SK-N-SH (cell line): ENCODE measurements around the gene GSDMA. TPM values are rescaled to one million over a fixed set of nuclear protein-coding genes. Genes with fewer than 3 reads are reported as not detected.

Source experiments
- CTCF ChIA-PET: fragments of 300-600, 350-600 bp; formaldehyde crosslinking; extraction: SDS; loops from one replicate; lab custom pipeline; 2021; lab: Yijun Ruan, JAX
- POLR2A ChIA-PET: fragments of 350-600 bp; sonication (Branson Sonifier 250); formaldehyde crosslinking; extraction: SDS; loops from one replicate; lab custom pipeline; 2020; ENCODE audit warnings: antibody characterized with exemption, inconsistent platforms; lab: Yijun Ruan, JAX
- DNase-seq: peaks from one replicate; pipeline ENCODE4 v3.0.0; 2012
- H2AFZ ChIP-seq: fragments of 200-600 bp; sonication (generic); 2 replicates; pipeline ENCODE4 v1.8.1; 2016; ENCODE audit warnings: antibody characterized with exemption, mild to moderate bottlenecking, low read depth
- H3F3A ChIP-seq: fragments of 200-600 bp; sonication (generic); replicated peaks from 2 replicates; pipeline ENCODE3; 2016; ENCODE audit warnings: antibody characterized with exemption, mild to moderate bottlenecking; ENCODE audit not compliant: insufficient read depth
- H3K27ac ChIP-seq, 2 experiments: fragments of 200-500 bp in 1 of 2; fragments of 200-600 bp in 1 of 2; sonication (Bioruptor generic) in 1 of 2; sonication (generic), shearing (Covaris generic) in 1 of 2; 2 replicates each; pipeline versions ENCODE4 v1.5.1 to v1.6.1; 2014 to 2016; ENCODE audit warnings: low read depth in 2 of 2, inconsistent platforms in 1 of 2, low read length in 1 of 2, mild to moderate bottlenecking in 1 of 2, mixed read lengths in 1 of 2
- H3K27me3 ChIP-seq: fragments of 200-600 bp; sonication (generic), shearing (Covaris generic); 2 replicates; pipeline ENCODE4 v1.6.1; 2016; ENCODE audit warnings: mixed run types; ENCODE audit not compliant: insufficient read depth
- H3K36me3 ChIP-seq, 2 experiments: fragments of 200-500 bp in 1 of 2; fragments of 200-600 bp in 1 of 2; sonication (Bioruptor generic) in 1 of 2; sonication (generic) in 1 of 2; replicated peaks in 1 of 2; 2 replicates each; pipeline versions ENCODE3 to v1.5.1; 2014 to 2016; ENCODE audit warnings: low read length in 1 of 2, mild to moderate bottlenecking in 1 of 2; ENCODE audit not compliant: insufficient read depth in 2 of 2, control insufficient read depth in 1 of 2
- H3K4me1 ChIP-seq, 2 experiments: fragments of 200-500 bp in 1 of 2; fragments of 200-600 bp in 1 of 2; sonication (Bioruptor generic) in 1 of 2; sonication (generic), shearing (Covaris generic) in 1 of 2; 2 replicates each; pipeline versions ENCODE4 v1.5.1 to v1.6.1; 2014 to 2016; ENCODE audit warnings: low read depth in 1 of 2, low read length in 1 of 2, mixed run types in 1 of 2; ENCODE audit not compliant: insufficient read depth in 2 of 2, control insufficient read depth in 1 of 2
- H3K4me2 ChIP-seq: fragments of 200-600 bp; sonication (generic), shearing (Covaris generic); 2 replicates; pipeline ENCODE4 v1.6.1; 2017; ENCODE audit warnings: mixed run types
- H3K4me3 ChIP-seq, 2 experiments: fragments of 200-500 bp in 1 of 2; fragments of 200-600 bp in 1 of 2; sonication (Bioruptor generic) in 1 of 2; sonication (generic), shearing (Covaris generic) in 1 of 2; 2 replicates each; pipeline versions ENCODE4 v1.5.1 to v1.8.1; 2014 to 2016; ENCODE audit warnings: low read depth in 2 of 2, inconsistent platforms in 1 of 2, low read length in 1 of 2, mild to moderate bottlenecking in 1 of 2, mixed read lengths in 1 of 2, moderate library complexity in 1 of 2
- H3K79me2 ChIP-seq: fragments of 200-600 bp; sonication (generic); 2 replicates; pipeline ENCODE4 v1.8.1; 2017; ENCODE audit warnings: mild to moderate bottlenecking; ENCODE audit not compliant: insufficient read depth
- H3K9ac ChIP-seq: fragments of 200-600 bp; sonication (generic); 2 replicates; pipeline ENCODE4 v1.6.1; 2017; ENCODE audit warnings: mixed run types
- H3K9me2 ChIP-seq: fragments of 200-600 bp; sonication (generic); 2 replicates; pipeline ENCODE4 v1.6.1; 2017; ENCODE audit warnings: mixed run types
- H3K9me3 ChIP-seq: fragments of 200-600 bp; sonication (generic); 2 replicates; pipeline ENCODE4 v1.6.1; 2017; ENCODE audit warnings: mixed run types, mild to moderate bottlenecking, moderate library complexity
- H4K20me1 ChIP-seq: fragments of 200-600 bp; sonication (generic); 2 replicates; pipeline ENCODE4 v1.6.1; 2017; ENCODE audit warnings: mild to moderate bottlenecking, mixed run types; ENCODE audit not compliant: insufficient read depth
- CHD2 ChIP-seq: fragments of 150-350 bp; IDR thresholded peaks from 2 replicates; pipeline ENCODE4 v1.6.1; 2018; ENCODE audit warnings: low read length; ENCODE audit not compliant: partially characterized antibody
- CTCF ChIP-seq: fragments of 200-600 bp; sonication (generic); IDR thresholded peaks from 2 replicates; pipeline ENCODE4 v1.6.1; 2017; ENCODE audit warnings: antibody characterized with exemption, mild to moderate bottlenecking, moderate library complexity
- ELF1 ChIP-seq: IDR thresholded peaks from 2 replicates; pipeline ENCODE4 v1.4.0; 2012
- FOXJ3 ChIP-seq: sonication (generic); formaldehyde crosslinking; IDR thresholded peaks from 2 replicates; pipeline ENCODE4 v1.5.1; 2020; ENCODE audit warnings: mild to moderate bottlenecking, missing genetic modification reagents
- GABPA ChIP-seq: IDR thresholded peaks from 2 replicates; pipeline ENCODE4 v1.4.0; 2012; ENCODE audit warnings: low read depth, mild to moderate bottlenecking
- GATA2 ChIP-seq: sonication (generic); formaldehyde crosslinking; IDR thresholded peaks from 2 replicates; pipeline ENCODE4 v1.5.0; 2020; ENCODE audit warnings: mild to moderate bottlenecking, missing genetic modification reagents
- JUND ChIP-seq: IDR thresholded peaks from 2 replicates; pipeline ENCODE4 v1.4.0; 2012
- MXI1 ChIP-seq: IDR thresholded peaks from 2 replicates; pipeline ENCODE4 v1.6.1; 2012; ENCODE audit warnings: mild to moderate bottlenecking, low read depth, low read length, improper control_type of control experiment
- NFIC ChIP-seq: IDR thresholded peaks from 2 replicates; pipeline ENCODE4 v1.4.0; 2012; ENCODE audit warnings: borderline replicate concordance
- RAD21 ChIP-seq: IDR thresholded peaks from 2 replicates; pipeline ENCODE4 v1.6.1; 2012; ENCODE audit warnings: mild to moderate bottlenecking, low read length
- SIN3A ChIP-seq: IDR thresholded peaks from 2 replicates; pipeline ENCODE4 v1.6.1; 2012; ENCODE audit warnings: low read depth, mild to moderate bottlenecking, low read length, moderate library complexity, borderline replicate concordance
- TAF1 ChIP-seq: IDR thresholded peaks from 2 replicates; pipeline ENCODE4 v1.6.1; 2012; ENCODE audit warnings: low read depth, mild to moderate bottlenecking, low read length, moderate library complexity, borderline replicate concordance
- YY1 ChIP-seq: IDR thresholded peaks from 2 replicates; pipeline ENCODE4 v1.4.0; 2012; ENCODE audit warnings: low read depth, mild to moderate bottlenecking
- ZBTB33 ChIP-seq: IDR thresholded peaks from 2 replicates; pipeline ENCODE4 v1.4.0; 2012; ENCODE audit warnings: low read depth, borderline replicate concordance
- WGBS: methylation state at CpG from one replicate; pipeline ENCODE4 v1.1.6; 2017; ENCODE audit warnings: low lambda C conversion rate; 5-methylcytosine and 5-hydroxymethylcytosine counted together
- polyA plus RNA-seq, 3 experiments: library from polyadenylated mRNA; depleted of rRNA; stranded (reverse); fragments of >200 nt; gene quantifications; 2 replicates each; pipeline ENCODE4 v1.2.3, GENCODE V29; 2012
- TF ChIP-seq, protein P1 (sequence below): fragments of 150-350 bp; IDR thresholded peaks from 2 replicates; pipeline ENCODE4 v1.6.1; 2017; ENCODE audit warnings: antibody characterized with exemption, low read length, low read depth, borderline replicate concordance
- TF ChIP-seq, protein P2 (sequence below): IDR thresholded peaks from 2 replicates; pipeline ENCODE4 v1.6.1; 2012; ENCODE audit warnings: mild to moderate bottlenecking, low read depth, low read length, moderate library complexity
- TF ChIP-seq, protein P3 (sequence below): IDR thresholded peaks from 2 replicates; pipeline ENCODE4 v1.4.0; 2012; ENCODE audit warnings: low read depth

The GSDMA gene
- polyA plus RNA-seq, 1 of the 3 experiments (the other 2 are of a cell fraction), result not detected

DNA sequence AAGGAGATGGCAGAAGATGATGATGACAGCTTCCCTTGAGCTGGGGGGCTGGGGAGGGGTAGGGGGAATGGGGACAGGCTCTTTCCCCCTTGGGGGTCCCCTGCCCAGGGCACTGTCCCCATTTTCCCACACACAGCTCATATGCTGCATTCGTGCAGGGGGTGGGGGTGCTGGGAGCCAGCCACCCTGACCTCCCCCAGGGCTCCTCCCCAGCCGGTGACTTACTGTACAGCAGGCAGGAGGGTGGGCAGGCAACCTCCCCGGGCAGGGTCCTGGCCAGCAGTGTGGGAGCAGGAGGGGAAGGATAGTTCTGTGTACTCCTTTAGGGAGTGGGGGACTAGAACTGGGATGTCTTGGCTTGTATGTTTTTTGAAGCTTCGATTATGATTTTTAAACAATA is 34.7 kb downstream of the GSDMA start:
- Histone ChIP-seq H3K79me2 (no peaks in the 10 kb centered on the region), H3F3A (peaks cover 11% of the 10 kb centered on the region), H2AFZ (no peak overlapping the region), H4K20me1 (no peaks in the 10 kb centered on the region), H3K27me3 (no peaks in the 10 kb centered on the region), H3K4me3 (no peak overlapping the region), H3K27ac (no peak overlapping the region), H3K9me3 (no peaks in the 10 kb centered on the region), H3K4me1 (no peaks in the 10 kb centered on the region), H3K4me2 (no peak overlapping the region), H3K9me2 (no peaks in the 10 kb centered on the region), H3K9ac (no peak overlapping the region), H3K36me3 (peaks cover 7 to 43% of the 10 kb centered on the region in 2 experiments)
- 86% methylated on average over 3 of the region's 4 CpGs for WGBS
- ChIA-PET CTCF (interaction anchor here (0.7 to 1.3 kb wide), 4 partner anchors 16 to 194 kb away, joined by 3 to 5 read pairs (median 4); no protein-coding TSS in a partner anchor), POLR2A (interaction anchor here (0.5 kb wide), 1 partner anchor 15 kb away, joined by 4 read pairs; no protein-coding TSS in a partner anchor)
- TF ChIP-seq CTCF, result no peak
- TF ChIP-seq YY1, result no peak
- no peak for TF ChIP-seq GATA2 (CRISPR knock-in tag)
- TF ChIP-seq, protein P1, sequence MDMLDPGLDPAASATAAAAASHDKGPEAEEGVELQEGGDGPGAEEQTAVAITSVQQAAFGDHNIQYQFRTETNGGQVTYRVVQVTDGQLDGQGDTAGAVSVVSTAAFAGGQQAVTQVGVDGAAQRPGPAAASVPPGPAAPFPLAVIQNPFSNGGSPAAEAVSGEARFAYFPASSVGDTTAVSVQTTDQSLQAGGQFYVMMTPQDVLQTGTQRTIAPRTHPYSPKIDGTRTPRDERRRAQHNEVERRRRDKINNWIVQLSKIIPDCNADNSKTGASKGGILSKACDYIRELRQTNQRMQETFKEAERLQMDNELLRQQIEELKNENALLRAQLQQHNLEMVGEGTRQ, result no peak
- no peak for TF ChIP-seq TAF1
- TF ChIP-seq JUND, result no peak
- TF ChIP-seq CHD2, result no peak
- no peak for TF ChIP-seq GABPA
- TF ChIP-seq NFIC, result no peak
- TF ChIP-seq SIN3A, result no peak
- no peak for TF ChIP-seq MXI1
- TF ChIP-seq FOXJ3 (CRISPR knock-in tag), result no peak
- TF ChIP-seq ELF1, result no peak
- no peak for DNase-seq

- Histone ChIP-seq H3K36me3 (peaks cover 7 to 28% of the 10 kb centered on the region in 2 experiments), H3F3A (peaks cover 11% of the 10 kb centered on the region), H4K20me1 (no peaks in the 10 kb centered on the region), H3K27me3 (no peaks in the 10 kb centered on the region), H3K9ac (no peak overlapping the region), H3K79me2 (no peaks in the 10 kb centered on the region), H3K27ac (no peak overlapping the region), H3K4me1 (no peaks in the 10 kb centered on the region), H3K4me2 (no peak overlapping the region), H2AFZ (no peak overlapping the region), H3K4me3 (no peak overlapping the region), H3K9me2 (no peaks in the 10 kb centered on the region), H3K9me3 (no peaks in the 10 kb centered on the region)
- POLR2A ChIA-PET, result no interaction called here
- 83% methylated on average over 4 of the region's 4 CpGs for WGBS
- CTCF ChIA-PET, result interaction anchor here (0.9 to 2.4 kb wide), 4 partner anchors 15 to 192 kb away, joined by 3 to 10 read pairs (median 4); partner anchors contain the start of gene PSMD3
- no peak for DNase-seq
- TF ChIP-seq FOXJ3 (CRISPR knock-in tag) (no peak), GATA2 (CRISPR knock-in tag) (no peak), RAD21 (no peak), ZBTB33 (no peak), NFIC (no peak)
- TF ChIP-seq, protein P2, sequence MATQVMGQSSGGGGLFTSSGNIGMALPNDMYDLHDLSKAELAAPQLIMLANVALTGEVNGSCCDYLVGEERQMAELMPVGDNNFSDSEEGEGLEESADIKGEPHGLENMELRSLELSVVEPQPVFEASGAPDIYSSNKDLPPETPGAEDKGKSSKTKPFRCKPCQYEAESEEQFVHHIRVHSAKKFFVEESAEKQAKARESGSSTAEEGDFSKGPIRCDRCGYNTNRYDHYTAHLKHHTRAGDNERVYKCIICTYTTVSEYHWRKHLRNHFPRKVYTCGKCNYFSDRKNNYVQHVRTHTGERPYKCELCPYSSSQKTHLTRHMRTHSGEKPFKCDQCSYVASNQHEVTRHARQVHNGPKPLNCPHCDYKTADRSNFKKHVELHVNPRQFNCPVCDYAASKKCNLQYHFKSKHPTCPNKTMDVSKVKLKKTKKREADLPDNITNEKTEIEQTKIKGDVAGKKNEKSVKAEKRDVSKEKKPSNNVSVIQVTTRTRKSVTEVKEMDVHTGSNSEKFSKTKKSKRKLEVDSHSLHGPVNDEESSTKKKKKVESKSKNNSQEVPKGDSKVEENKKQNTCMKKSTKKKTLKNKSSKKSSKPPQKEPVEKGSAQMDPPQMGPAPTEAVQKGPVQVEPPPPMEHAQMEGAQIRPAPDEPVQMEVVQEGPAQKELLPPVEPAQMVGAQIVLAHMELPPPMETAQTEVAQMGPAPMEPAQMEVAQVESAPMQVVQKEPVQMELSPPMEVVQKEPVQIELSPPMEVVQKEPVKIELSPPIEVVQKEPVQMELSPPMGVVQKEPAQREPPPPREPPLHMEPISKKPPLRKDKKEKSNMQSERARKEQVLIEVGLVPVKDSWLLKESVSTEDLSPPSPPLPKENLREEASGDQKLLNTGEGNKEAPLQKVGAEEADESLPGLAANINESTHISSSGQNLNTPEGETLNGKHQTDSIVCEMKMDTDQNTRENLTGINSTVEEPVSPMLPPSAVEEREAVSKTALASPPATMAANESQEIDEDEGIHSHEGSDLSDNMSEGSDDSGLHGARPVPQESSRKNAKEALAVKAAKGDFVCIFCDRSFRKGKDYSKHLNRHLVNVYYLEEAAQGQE, result no peak
- TF ChIP-seq, protein P3, sequence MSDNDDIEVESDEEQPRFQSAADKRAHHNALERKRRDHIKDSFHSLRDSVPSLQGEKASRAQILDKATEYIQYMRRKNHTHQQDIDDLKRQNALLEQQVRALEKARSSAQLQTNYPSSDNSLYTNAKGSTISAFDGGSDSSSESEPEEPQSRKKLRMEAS, result no peak
Observed at GRCh38 chr17:39999067-39999466, 36.3 kb downstream of the GSDMA start.
